Measurements from ENCODE around the gene ITGA2B.
"Not testable (repeated sequence)": the region's sequence is repeated elsewhere in the genome, so short reads cannot be mapped to it uniquely, and the experiment has no call there.

Gene ITGA2B

DNA sequence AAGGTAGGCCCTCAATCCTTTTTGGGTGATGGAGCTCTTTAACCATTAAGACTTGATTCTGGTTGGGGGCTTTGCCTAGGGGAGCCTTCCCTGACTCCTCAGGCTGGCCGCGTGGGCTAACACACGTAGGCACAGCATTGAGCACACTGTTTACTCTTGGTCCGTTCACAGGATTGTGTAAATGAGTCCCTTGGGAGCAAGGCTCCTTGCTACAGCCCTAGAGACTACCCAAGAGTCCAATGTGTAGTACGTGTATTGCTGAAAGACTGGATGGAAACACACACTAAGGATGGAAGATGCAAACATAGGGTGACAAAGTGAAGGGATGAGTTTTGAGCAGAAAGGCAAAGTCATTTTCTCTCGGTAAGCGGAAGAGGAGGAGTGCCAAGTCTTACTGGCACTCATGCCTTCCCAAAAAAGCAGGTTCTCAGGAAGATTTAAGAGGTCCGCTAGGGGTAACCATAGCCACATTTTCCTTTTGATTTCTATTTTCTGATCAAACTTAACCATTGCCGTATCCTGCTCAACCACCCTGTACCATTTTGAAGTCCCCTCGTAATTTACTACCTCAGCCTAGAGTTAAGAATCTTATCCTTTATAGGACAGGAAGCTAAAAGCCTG is 911 bp upstream of the ITGA2B start:
- no peak for DNase-seq (ENCODE audit: low spot score)

DNA sequence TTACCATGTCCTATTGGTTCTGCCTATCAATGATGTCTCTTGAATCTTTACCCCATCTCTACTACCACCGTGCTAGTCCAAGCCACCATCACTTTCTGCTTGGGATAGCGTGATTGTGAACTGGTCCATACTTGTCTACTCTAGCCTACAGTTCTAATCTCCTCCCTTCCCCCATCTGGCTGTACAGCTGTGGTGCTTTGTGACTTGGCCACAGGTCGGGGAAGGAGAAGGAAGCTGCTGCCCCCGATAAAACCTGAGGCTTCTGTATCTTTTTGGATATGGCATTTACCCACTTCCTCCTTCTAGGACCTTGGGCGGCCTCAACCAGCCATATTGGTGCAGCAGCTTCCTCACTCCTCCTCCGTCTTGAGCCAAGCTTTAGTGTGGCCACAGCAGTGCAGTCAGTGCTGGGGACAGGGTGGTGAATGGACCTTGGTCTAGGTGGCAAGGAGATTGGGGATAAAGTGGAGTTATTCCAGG is 314 bp upstream of the ITGA2B start:
- DNase-seq (ENCODE audit: low spot score) = no peak

DNA sequence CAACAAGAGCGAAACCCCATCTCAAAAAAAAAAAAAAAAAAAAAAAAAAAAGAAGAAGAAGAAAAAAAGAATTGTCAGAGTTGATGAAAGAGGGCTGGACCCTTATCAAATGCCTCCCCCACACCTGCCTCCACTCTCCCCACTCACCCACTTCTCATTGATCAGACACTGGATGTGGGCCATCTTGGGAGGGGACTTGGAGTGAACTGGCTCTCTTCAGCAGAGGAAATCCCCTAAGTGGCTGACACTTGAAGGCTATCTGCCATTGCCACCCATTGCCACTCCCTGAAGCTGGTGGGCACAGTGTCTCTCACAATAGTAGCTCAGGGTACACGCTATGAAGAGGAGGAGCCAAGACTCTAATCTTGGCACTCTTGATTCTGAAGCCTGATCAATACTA is 1.6 kb downstream of the ITGA2B start:
- DNase-seq (ENCODE audit: low spot score) = no peak

DNA sequence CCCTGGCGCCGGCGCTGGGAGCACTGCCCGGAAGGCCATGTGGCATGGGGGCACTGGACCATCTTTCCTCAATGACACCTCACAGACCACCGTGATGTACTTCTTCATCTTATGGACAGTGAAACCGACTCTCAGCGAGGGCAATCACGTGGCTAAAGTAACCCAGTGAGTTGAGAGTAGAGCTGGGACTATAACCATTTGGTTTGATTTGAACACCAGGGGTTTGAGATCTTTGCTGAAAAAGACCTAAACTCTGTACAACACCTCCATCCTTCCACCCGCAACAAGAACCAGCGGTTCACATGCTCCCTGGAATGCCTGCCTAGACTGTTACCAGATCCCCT is 3.3 kb downstream of the ITGA2B start:
- no peak for DNase-seq (ENCODE audit: low spot score)

DNA sequence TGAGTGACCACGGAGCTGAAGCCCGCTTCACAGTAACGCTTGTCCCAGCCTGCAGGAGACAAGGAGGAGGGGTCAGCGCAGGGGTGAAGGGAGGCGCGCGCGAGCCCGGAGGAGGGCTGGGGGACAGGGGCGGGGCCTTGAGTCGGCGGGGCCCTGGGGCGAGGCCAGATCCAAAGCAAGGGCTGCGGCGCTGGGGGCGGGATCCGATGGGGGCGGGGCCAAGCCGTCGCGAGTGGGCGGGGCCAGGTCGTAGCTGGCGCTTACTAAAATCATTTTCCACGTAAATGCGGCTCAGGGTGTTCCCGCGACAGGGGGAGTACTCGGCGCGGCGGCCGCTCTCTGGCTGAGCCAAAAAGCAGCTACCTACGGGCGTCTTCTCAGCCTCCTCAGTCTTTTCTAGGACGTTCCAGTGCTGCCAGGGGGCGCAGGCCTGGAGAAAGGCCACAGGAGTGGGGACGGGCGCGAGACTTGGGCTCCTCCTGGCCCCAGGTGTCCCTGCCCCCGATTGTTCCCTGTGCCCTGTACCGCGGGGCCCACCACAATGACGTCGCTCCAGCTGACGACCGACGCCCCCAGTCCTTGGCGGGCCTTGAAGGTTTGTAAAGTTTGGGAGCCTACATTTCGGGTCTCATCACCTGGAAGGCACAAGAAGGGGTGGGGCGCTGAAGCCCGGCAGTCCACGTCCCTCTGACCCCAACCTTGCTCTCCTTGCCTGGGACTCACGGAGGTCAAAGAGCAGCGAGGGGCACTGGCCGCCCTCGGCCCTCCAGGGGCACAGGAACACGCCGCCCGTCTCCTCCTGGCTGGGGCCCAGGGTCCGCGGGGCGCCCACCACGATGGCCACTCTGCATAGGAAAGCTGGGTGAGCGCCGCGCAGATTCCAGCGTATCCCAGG is 3.9 kb downstream of the ITGA2B start:
- peak; percentile 90 for DNase-seq (ENCODE audit: low spot score)

DNA sequence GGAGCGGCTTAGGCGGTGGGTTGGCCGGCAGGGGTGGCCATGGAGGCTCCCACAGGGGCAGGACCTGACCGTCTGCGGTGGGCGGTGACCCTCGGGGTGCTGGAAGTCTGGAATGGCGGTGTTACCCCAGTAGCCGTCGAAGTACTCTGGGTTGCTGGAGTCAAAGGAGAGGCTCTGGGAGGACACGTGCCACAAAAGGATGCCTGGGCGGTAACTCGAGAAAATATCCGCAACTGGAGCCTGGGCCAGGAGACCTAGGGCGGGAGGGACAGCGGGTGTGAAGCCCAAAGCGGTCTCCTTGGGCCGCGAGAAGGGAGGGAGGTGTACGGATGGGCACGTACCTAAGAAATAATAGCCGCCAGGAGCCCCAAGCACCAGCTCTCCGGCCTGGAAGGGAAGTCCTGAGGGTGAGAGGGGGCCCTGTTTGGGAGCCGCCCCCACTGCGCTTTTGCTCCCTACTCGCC is 4.6 kb downstream of the ITGA2B start:
- DNase-seq (ENCODE audit: low spot score) = no peak

DNA sequence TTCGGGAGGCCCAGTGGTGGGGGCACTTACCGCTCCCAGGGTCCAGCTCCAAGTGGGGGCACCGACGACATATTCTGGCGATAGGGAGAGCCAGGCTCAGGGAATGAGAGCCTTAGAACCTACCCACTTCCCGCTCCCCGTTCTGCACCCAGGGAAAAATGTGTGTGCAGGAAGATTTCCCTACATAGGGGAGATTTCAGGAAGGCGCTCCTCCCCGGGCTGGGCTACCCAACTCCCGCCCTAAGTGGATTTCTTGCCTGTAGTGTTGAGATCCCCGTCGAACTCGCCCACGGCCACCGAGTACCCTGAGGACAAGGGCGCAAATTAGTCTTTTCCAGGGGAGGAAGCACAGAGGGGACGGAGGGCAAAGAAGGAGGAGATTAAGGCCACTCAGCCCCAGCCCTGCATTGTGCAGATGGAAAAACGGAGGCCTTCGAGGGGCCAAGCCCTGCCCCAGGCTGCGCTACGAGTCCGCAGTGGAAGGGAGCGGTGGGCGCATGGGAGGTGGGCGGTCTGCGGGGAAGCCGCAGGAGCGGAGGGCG is 5.1 kb downstream of the ITGA2B start:
- no peak for DNase-seq (ENCODE audit: low spot score)

DNA sequence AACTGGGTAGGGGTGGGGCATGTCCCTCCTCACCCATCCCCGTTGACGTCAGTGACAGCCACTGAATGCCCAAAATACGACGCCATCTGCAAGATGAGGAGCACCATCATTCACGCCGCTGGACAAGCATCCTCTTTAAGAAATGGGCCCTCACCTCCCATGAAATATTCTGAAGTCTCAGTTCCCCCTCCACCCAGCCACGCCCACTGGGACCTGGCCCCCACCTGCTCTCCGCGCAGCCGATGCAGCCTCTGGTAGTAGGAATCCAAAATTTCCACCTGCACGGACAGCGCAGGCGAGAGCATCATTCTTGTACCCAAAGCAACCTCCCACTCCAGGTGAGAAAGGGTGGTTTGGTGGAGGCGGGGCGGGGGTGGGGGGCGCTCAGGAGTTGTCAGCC is 5.6 kb downstream of the ITGA2B start:
- no peak for DNase-seq (ENCODE audit: low spot score)

DNA sequence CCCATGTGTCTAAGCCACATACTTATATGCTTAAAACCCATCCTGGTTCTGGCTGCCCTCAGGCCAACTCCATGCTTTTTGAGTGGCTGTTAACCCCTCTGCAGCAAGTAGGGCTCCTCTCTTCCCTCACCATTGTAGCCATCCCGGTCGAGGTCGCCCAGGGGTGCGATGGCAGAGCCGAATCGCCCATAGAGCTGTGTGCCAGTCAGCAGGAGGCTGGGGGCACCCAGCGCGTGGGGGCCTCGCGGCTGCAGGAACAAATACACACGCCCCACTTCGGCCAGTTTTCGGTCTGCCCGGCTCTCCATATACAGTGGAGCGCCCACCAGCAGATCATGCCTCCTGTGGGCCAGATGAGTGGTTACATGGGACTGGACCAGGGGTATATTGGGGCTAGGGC is 6.1 kb downstream of the ITGA2B start:
- no peak for DNase-seq (ENCODE audit: low spot score)

DNA sequence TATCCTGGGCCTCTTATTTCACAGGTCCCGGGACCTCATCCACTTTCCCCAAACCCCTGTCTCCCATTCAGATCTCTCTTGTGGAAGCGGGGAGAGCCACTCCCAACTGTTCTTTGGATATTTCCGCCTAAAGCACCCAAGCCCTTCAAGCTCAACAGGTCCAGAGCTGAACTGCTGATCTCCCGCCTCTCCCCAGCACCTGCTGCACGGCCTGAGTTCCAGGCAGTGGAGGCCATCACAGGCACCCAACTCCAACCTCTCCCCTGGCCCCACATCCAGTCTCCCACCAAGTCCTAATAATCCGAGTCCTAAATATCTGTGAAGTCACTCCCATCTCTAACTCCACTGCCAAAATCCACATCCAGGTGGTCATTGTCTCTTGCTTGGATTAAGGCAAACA is 6.5 kb downstream of the ITGA2B start:
- no peak for DNase-seq (ENCODE audit: low spot score)

DNA sequence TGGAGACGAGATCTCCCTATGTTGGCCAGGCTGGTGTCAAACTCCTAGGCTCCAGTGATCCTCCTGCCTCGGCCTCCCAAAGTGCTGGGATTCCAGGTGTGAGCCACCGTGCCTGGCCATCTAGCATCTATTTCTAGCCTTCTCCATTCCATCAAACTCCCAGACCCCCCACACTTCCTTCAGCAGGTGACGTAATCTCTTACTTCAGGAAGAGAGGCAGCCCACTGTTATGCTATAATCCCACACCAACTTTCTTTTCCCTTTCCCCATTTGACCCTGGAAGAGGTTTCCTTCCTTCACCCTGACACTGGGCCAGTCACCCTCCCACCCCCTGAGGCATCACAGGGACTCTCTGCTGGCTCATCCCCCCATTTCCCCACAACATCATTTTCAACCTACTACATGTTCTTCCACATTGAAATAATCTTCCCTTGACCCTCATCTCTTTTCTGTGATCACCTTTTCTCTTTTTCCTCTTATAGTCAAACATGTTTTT is 7.6 kb downstream of the ITGA2B start:
- DNase-seq (ENCODE audit: low spot score) = no peak

DNA sequence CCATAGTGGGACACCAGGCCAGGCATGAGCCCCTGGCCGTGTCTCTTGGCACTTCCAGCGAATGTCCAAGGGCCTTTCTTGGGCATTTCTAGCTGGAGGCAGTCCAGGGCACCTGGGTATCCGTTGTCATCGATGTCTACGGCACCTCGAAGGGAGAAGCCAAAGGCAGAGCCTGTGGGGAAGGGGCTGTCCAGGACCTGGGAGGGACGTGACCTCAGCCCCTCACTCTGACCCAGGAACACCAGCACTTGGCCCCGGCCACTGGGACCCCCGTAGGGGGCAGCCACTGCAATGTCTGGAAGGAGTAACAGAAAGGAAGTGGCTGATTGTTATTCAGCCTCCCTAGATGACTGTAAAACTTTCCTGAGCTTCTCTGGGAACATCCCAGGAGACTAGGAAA is 8.7 kb downstream of the ITGA2B start:
- no peak for DNase-seq (ENCODE audit: low spot score)

DNA sequence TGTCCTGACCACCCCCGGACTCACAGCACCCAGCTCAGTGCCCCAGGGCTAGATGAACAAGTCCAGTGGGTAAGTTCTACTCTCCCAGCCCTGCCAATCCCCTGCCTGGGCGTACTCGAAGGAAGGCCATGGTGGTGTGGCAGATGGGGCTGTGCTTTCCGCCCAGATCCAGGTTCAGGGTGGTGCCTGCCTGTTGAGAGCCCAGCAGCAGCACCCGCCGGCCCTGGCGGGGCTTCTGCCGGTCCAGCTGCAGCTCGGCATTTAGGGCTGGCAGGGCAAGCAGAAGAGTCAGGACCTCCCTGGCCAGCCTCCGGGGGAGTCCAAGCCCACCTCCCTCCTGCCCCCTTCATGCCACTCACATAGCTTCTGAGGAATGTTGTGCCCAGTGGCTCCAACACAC is 9.6 kb downstream of the ITGA2B start:
- no peak for DNase-seq (ENCODE audit: low spot score)

DNA sequence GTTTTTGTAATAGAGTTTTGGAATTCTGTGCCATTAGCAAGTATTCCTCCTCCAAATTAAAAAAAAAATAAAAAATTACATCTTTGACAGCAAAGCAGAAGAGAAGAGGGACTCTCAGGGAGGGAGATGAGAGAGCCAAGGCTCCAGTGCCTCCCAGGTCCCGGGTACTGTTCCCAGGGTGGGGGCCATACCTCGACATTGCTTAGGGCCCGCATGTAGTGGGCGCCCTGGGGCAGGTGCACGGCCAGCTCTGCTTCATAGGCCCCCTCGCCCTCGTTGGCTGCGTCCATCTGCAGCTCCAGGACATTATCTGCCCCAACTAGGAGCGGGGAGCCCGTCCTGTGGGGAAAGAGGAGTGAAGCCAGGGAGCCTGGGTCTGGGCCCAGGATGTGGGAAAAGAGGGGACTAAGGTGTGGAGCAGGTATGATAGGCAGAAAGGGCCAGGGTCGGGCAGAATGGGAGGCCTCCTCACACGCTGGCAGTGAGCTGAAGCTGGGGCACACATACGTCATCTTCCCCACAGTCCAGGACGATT is 11.2 kb downstream of the ITGA2B start:
- DNase-seq (ENCODE audit: low spot score) = no peak

DNA sequence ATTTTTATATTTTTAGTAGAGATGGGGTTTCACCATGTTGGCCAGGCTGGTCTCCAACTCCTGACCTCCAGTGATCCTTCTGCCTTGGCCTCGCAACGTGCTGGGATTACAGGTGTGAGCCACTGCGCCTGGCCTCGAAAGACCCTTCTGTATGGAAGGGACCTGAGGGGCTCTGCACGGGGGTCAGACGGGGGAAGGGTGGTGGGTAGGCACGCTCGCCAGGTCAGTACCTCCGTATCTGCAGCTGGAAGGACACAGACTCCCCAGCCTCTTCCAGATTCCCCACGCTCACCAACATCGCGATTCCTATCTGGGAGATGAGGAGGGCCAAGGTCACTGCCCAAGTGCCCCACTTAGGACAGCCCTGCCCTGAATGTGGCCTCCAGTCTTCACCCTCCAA is 12.7 kb downstream of the ITGA2B start:
- DNase-seq (ENCODE audit: low spot score) = no peak

DNA sequence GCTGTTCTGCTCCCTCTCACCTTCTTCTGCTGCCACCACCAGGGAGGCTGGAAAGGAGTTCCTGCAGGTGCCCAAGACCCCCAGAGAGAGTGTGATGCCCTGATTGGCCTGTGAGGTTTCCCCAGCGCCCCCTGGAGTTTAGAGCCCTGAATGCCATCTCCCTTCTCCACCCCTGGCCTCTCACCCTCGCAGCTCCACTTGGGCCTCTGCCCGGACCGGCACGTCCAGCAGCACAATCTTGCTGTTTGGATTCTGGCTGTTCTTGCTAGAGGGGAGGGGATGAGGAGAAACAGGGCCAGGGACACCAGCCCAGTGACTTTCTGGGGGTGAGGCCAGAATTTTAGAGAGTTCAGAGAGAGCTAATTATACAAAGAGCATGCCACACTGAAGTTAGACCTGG is 13.3 kb downstream of the ITGA2B start:
- no peak for DNase-seq (ENCODE audit: low spot score)

DNA sequence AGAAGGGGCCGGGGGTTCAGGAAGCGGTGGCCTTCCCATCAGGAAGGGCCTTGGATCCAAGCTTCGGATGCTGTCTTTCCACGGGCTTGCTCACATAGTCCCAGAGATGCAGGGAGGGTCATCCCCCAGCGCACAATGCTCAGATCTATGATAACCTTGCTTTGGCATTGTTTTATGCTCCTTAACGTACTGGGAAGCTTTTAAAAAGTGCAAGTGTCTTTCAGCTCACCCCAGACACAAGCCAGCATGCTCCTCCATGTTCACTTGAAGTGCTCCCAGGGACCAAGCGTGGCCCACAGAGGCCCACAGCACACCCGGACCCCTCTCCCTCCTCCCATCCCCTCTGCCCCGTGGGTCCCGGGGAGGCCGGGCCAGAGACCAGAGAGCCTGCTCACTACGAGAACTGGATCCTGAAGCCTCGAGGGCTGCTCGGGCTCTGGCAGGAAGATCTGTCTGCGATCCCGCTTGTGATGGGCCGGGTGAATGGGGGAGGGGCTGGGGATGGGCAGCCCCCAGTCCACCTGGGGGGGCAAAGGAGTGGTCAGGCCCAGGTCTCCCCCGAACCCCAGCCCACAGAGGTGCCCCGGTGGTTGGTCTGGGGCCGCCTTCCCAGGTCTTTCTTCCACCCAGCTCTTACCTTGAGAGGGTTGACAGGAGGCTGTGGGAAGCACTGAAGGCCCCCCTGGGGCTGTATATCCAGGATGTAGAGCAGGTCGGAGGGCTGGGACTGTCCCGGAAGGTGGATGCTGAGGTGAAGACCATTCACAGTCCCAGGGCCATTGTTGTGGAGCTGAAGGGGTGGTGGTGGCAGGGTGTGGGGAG is 14.0 kb downstream of the ITGA2B start:
- DNase-seq (ENCODE audit: low spot score) = no peak

DNA sequence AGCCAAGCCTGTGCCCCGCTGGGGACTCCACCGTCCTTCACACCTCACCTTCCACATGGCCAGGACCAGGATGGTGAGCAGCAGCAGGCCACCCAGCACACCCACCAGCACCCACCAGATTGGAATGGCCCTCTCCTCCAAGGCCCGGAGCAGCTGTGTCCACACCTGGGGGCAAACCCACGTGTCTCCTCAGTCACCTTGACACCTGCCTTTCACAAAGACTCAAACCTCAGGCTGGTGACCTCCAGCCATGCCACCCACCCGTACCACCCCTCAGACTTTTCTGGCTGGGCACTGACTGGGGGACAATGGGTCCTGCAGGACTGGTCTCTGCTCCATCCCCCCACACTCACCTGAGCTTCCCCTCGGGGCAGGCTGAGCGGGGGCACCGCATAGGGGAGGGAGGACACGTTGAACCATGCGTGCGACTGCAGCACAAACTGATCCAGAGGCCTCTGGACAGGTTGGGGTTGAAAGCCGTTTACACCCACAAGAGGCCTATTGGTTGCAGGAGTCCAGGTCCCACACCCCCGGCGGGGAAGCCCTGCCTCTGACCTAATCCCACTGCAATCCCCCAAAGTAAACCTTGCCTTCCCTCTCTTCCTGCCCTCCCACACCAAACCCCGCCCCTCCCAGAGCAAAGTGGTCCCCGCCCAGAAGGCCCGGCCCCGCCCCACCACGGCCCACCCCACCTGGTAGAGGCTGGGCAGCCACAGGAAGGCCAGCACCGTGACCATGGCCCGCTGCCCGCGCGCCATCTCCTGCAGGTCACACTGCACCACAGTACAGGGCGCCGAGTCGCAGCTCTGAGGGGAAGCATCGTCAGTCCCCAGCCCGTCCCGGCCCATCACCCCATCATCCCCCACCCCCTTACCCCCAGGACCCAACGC is 14.9 kb downstream of the ITGA2B start:
- DNase-seq (ENCODE audit: low spot score) = no peak

DNA sequence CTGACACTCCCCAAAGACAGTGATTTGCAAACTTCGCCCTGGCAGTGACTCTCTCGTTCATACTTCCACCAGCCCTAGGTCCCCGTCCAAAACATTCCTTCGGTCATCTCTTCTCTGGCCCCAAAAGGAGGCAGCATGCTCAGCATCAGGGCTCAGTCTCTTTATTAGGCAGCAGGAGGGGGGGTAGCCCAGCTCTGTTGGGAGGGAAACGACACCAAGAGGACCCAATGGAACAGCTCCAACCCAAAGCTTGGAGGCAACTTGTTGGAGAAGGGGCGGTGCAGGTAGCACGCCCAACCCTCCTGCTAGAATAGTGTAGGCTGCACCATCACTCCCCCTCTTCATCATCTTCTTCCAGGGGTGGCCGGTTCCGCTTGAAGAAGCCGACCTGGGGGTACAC is 17.4 kb downstream of the ITGA2B start:
- DNase-seq (ENCODE audit: low spot score) = no peak

DNA sequence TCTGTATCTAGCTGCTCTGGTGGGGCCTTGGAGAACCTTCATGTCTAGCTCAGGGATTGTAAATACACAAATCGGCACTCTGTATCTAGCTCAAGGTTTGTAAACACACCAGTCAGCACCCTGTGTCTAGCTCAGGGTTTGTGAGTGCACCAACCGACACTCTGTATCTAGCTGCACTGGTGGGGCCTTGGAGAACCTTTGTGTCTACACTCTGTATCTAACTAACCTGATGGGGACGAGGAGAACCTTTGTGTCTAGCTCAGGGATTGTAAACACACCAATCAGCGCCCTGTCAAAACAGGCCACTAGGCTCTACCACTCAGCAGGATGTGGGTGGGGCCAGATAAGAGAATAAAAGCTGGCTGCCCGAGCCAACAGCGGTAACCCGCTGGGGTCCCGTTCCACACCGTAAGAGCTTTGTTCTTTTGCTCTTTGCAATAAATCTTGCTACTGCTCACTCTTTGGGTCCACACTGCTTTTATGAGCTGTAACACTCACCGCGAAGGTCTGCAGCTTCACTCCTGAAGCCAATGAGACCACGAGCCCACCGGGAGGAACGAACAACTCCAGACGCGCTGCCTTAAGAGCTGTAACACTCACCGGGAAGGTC is 19.9 kb downstream of the ITGA2B start:
- DNase-seq (ENCODE audit: low spot score) = not testable (repeated sequence)

All from left forelimb (tissue), 1 donor.